Body of pancreas (tissue), 4 donors: Measurements from ENCODE around the gene CCDC102B. TPM values are rescaled to one million over a fixed set of nuclear protein-coding genes. Genes with fewer than 3 reads are reported as not detected.

Experiments used
- ATAC-seq: fragments of 150-250 bp; one replicate; pipeline ENCODE4 v1.9.1; 2016
- DNase-seq, 4 donors: peaks; one replicate each; pipeline ENCODE4 v3.0.0-alpha.2; 2019
- H3K27ac ChIP-seq, 4 donors: fragments of 200-600 bp; sonication (generic); 1 replicate in 3 of 4; 2 replicates in 1 of 4; pipeline versions ENCODE4 v1.5.1 to v1.6.1; 2016 to 2019; ENCODE audit warnings: mild to moderate bottlenecking in 1 of 4, mixed read lengths in 1 of 4, moderate library complexity in 1 of 4
- H3K27me3 ChIP-seq, 2 donors: fragments of 200-600 bp; sonication (generic); one replicate each; pipeline ENCODE4 v1.6.0; 2016; ENCODE audit warnings: mild to moderate bottlenecking in 1 of 2
- H3K36me3 ChIP-seq, 2 donors: fragments of 200-600 bp; sonication (generic); replicated peaks in 1 of 2; 2 replicates each; pipeline ENCODE4 v1.5.1; 2016; ENCODE audit warnings: low read depth in 2 of 2; ENCODE audit not compliant: insufficient read depth in 1 of 2
- H3K4me1 ChIP-seq: fragments of 200-600 bp; sonication (generic); one replicate; pipeline ENCODE4 v1.6.0; 2016
- H3K4me3 ChIP-seq, 2 donors: fragments of 200-600 bp; sonication (generic); 1 replicate in 1 of 2; 2 replicates in 1 of 2; pipeline ENCODE4 v1.5.1; 2016 to 2019
- H3K9me3 ChIP-seq, 3 donors: fragments of 200-600 bp; sonication (generic); 1 replicate in 2 of 3; 2 replicates in 1 of 3; pipeline ENCODE4 v1.5.1; 2016
- CTCF ChIP-seq, 7 experiments: fragments of 450-650 bp in 4 of 7; fragments of 200-600 bp in 3 of 7; sonication (generic) in 3 of 7; IDR thresholded peaks; one replicate each; pipeline ENCODE4 v1.5.1; 2016 to 2019; ENCODE audit warnings: antibody characterized with exemption in 7 of 7
- POLR2A ChIP-seq, 3 donors: fragments of 450-650 bp; IDR thresholded peaks; one replicate each; pipeline ENCODE4 v1.6.1; 2016; ENCODE audit warnings: antibody characterized with exemption in 3 of 3, mild to moderate bottlenecking in 2 of 3
- WGBS, 2 donors: methylation state at CpG; one replicate each; pipeline ENCODE4 v1.1.5; 2017; 5-methylcytosine and 5-hydroxymethylcytosine counted together
- intact Hi-C: fragments of 100-400 bp; cut with DNase I; formaldehyde crosslinking; loops from one replicate; pipeline ENCODE4 v1.15.1; 2023
- total RNA-seq, 2 donors: library from RNA; depleted of rRNA; stranded (reverse); fragments of >200 nt; gene quantifications; one replicate each; pipeline ENCODE4 v1.1.0, GENCODE V29; 2016

The CCDC102B gene
- total RNA-seq, 2 donors from 2014 or later: 4.9 to 6.3 TPM

GRCh38 chr18:69067048-69067447, 269.2 kb downstream of the CCDC102B start:
- no peak for TF ChIP-seq POLR2A (IDR thresholded peaks at IDR 0.05)
- no peak for TF ChIP-seq CTCF (IDR thresholded peaks at IDR 0.05)
- Histone ChIP-seq H3K36me3 (no peaks in the 10 kb centered on the region), H3K4me3 (no peak overlapping the region), H3K27ac (no peak overlapping the region), H3K27me3 (no peaks in the 10 kb centered on the region), H3K9me3 (no peaks in the 10 kb centered on the region), H3K4me1 (no peaks in the 10 kb centered on the region)
- intact Hi-C loops: no loop called here
- DNase-seq: no peak
- WGBS, 2 donors: 0% methylated on average over 1 of the region's 1 CpG
- ATAC-seq: no peak

GRCh38 chr18:69071680-69072079, 273.8 kb downstream of the CCDC102B start:
- Histone ChIP-seq H3K4me3 (no peak overlapping the region), H3K9me3 (no peaks in the 10 kb centered on the region), H3K27ac (no peak overlapping the region), H3K27me3 (no peaks in the 10 kb centered on the region), H3K36me3 (no peaks in the 10 kb centered on the region), H3K4me1 (no peaks in the 10 kb centered on the region)
- 66 to 85% methylated on average over 3 of the region's 3 CpGs for WGBS, 2 donors
- ATAC-seq: no peak
- intact Hi-C loops: no loop called here
- TF ChIP-seq POLR2A (IDR thresholded peaks at IDR 0.05) (no peak), CTCF (IDR thresholded peaks at IDR 0.05) (no peak)
- DNase-seq: no peak

- H3K27me3 ChIP-seq: no peaks in the 10 kb centered on the region
- intact Hi-C loops: no loop called here
- no peaks in the 10 kb centered on the region for H3K4me1 ChIP-seq
- H3K36me3 ChIP-seq: no peaks in the 10 kb centered on the region
- no peak overlapping the region for H3K27ac ChIP-seq
- H3K9me3 ChIP-seq: no peaks in the 10 kb centered on the region
- DNase-seq (no peak), ATAC-seq (no peak)
- TF ChIP-seq CTCF (IDR thresholded peaks at IDR 0.05) (no peak), POLR2A (IDR thresholded peaks at IDR 0.05) (no peak)
- H3K4me3 ChIP-seq: no peak overlapping the region
- 23 to 30% methylated on average over 2 of the region's 2 CpGs for WGBS, 2 donors
Observed at GRCh38 chr18:69081846-69082245, 284.0 kb downstream of the CCDC102B start.

- WGBS, 2 donors: 50 to 66% methylated on average over 1 of the region's 1 CpG
Observed at GRCh38 chr18:69082499-69082898, 284.6 kb downstream of the CCDC102B start.

More at GRCh38 chr18:69082499-69082898, 284.6 kb downstream of the CCDC102B start:
- TF ChIP-seq POLR2A (IDR thresholded peaks at IDR 0.05) (no peak), CTCF (IDR thresholded peaks at IDR 0.05) (no peak)
- H3K4me3 ChIP-seq: no peak overlapping the region
- no peaks in the 10 kb centered on the region for H3K4me1 ChIP-seq
- intact Hi-C loops: no loop called here
- H3K27ac ChIP-seq: no peak overlapping the region
- ATAC-seq (no peak), DNase-seq (no peak)
- no peaks in the 10 kb centered on the region for H3K9me3 ChIP-seq
- no peaks in the 10 kb centered on the region for H3K27me3 ChIP-seq
- H3K36me3 ChIP-seq: no peaks in the 10 kb centered on the region
